SH-SY5Y (cell line): ENCODE data around the gene CD46.

Source experiments
- GATA2 ChIP-seq: IDR thresholded peaks from 2 replicates; pipeline ENCODE4 v1.6.1; 2011; ENCODE audit warnings: mild to moderate bottlenecking, low read depth, low read length
- GATA3 ChIP-seq: IDR thresholded peaks from 2 replicates; pipeline ENCODE4 v1.6.1; 2011; ENCODE audit warnings: low read depth, mild to moderate bottlenecking, low read length, moderate library complexity

DNA sequence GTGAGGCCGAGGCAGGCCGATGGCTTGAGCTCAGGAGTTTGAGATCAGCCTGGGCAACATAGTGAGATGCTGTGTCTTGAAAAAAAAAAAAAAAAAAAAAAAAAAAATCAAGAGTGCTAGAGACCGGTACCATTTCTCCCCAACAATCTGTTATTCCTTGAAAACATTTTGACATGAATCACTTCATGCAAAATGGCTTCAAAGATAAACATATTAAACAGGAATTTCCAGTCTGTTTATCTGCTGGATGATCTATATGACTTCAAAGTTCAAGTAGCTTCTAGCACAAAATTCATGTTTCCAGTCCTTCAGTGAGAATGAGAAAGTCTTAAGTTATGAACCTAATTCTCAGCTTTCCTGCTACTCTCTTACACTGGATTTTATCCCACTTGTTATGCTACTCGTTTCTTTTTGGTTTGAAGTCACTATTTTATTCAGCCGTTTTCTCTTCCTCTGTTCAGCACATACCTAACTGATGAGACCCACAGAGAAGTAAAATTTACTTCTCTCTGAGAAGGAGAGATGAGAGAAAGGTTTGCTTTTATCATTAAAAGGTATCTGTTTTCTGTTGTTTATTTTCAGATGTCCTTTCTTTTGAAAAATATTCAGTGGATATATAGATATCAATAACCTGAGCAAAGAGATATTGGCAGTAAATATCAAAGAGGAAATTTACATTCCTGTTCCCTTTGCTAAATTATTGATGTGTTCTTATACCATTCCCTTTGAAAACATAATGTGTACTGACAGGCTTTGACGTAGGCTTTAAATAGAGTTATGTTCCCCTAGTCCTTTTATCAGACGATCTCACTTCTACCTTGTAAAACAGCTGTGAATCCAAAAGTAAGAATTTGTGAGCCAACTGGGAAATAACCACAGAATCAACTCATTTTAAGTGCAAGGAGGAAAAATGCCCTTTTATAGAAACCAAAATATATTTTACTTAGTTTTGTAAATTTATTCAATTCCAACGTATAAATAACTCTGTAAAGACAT is 38.2 kb downstream of the CD46 start:
- TF ChIP-seq GATA3 (no peak), GATA2 (peak; percentile 23; the same call in 1 of the 2 replicates)
